C4-2B (cell line): ENCODE data around the gene ABCD2.
"Not testable (repeated sequence)": the region's sequence is repeated elsewhere in the genome, so short reads cannot be mapped to it uniquely, and the experiment has no call there.

ENCODE experiments used
- ZFX ChIP-seq: fragments of 450-650 bp; IDR thresholded peaks from 2 replicates; pipeline ENCODE4 v1.6.1; 2017
- TF ChIP-seq, protein P1 (sequence below): fragments of 450-650 bp; conservative IDR thresholded peaks from 2 replicates; pipeline ENCODE4 v1.5.1; 2017; ENCODE audit warnings: mild to moderate bottlenecking

DNA sequence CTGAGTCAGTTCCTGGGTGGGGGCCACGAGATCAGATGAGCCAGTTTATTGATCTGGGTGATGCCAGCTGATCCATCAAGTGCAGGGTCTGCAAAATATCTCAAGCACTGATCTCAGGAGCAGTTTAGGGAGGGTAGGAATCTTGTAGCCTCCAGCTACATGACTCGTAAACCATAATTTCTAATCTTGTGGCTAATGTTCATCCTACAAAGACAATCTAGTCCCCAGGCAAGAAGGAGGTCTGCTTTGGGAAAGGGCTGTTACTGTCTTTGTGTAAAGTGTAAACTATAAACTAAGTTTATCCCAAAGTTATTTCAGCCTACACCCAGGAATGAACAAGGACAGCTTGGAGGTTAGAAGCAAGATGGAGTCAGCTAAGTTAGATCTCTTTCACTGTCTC lies 75.4 kb downstream of the ABCD2 start:
- TF ChIP-seq, protein P1, sequence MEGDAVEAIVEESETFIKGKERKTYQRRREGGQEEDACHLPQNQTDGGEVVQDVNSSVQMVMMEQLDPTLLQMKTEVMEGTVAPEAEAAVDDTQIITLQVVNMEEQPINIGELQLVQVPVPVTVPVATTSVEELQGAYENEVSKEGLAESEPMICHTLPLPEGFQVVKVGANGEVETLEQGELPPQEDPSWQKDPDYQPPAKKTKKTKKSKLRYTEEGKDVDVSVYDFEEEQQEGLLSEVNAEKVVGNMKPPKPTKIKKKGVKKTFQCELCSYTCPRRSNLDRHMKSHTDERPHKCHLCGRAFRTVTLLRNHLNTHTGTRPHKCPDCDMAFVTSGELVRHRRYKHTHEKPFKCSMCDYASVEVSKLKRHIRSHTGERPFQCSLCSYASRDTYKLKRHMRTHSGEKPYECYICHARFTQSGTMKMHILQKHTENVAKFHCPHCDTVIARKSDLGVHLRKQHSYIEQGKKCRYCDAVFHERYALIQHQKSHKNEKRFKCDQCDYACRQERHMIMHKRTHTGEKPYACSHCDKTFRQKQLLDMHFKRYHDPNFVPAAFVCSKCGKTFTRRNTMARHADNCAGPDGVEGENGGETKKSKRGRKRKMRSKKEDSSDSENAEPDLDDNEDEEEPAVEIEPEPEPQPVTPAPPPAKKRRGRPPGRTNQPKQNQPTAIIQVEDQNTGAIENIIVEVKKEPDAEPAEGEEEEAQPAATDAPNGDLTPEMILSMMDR, result not testable (repeated sequence)
- TF ChIP-seq ZFX, result not testable (repeated sequence)
